ENCODE measurements around the gene SUGCT.

SUGCT gene

DNA sequence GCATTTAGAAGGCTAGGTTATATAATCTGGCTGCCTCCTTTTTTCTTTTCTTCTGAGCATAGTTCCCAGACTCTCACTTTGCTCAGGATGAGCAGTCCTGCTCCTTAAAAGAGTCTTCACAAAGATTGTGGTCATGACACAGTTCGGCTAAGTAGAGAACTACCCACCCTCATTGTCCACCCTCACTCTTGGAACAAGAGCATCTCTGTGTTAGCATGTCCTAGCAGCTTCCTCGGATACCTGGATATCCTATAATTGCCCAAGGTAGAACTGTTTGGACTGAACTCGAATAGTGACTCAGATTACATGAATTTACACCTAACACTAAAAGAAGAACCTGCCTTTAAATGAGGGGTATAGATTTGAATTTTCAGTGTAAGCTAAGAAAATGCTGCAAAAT lies 572.0 kb downstream of the SUGCT start:
- no peak for DNase-seq (ENCODE audit: low read depth in 1 of 2, low spot score in 1 of 2)

- no peak for DNase-seq (ENCODE audit: low read depth in 1 of 2, low spot score in 1 of 2)
These were observed 574.5 kb downstream of the SUGCT start for GRCh38 chr7:40709062-40709964.

- DNase-seq (ENCODE audit: low read depth in 1 of 2, low spot score in 1 of 2), result no peak
These were observed 576.9 kb downstream of the SUGCT start for GRCh38 chr7:40711706-40712105.

GRCh38 chr7:40714363-40715052 lies 579.7 kb downstream of the SUGCT start:
- no peak for DNase-seq (ENCODE audit: low read depth in 1 of 2, low spot score in 1 of 2)

- DNase-seq (ENCODE audit: low read depth in 1 of 2, low spot score in 1 of 2), result no peak
These were observed 580.2 kb downstream of the SUGCT start for GRCh38 chr7:40715053-40715430.

DNA sequence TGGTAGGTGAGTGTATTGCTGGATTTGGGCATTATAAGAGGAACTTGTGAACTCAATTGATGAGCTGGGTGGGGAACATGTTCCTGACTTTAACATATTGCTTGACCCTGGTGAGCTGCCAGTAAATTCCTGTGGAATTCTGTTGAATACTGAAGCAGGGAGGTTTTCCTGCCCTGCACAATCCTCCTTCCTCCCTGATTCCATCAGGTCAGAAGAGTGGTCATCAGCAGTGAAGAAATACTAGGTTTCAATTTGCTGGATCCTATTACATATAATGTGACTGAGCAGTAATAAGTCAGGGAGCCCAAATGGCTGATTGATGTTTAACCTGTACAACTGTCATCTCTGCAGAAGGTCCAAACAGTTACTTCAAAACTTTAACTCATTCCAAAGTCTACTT lies 581.2 kb downstream of the SUGCT start:
- no peak for DNase-seq (ENCODE audit: low read depth in 1 of 2, low spot score in 1 of 2)

DNA sequence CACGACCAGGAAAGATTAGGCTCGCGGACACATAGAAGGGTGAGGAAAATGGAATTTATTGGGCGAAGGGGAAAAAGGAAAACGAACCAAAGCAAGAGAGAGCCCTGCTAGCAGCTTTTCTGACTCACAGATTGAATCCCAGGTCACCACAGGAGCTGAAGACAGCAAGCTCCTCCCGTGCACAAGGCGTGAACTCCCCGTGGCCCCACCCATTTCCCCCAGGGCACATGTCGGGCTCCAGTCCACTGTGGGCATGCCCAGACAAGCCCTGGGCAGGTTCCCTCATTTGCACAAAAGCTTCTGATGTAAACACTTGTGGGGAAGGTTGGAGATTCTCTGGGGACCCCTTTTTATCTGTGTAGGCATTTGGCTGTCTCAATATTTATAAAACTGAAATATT lies 582.4 kb downstream of the SUGCT start:
- DNase-seq (ENCODE audit: low read depth in 1 of 2, low spot score in 1 of 2), result no peak

DNA sequence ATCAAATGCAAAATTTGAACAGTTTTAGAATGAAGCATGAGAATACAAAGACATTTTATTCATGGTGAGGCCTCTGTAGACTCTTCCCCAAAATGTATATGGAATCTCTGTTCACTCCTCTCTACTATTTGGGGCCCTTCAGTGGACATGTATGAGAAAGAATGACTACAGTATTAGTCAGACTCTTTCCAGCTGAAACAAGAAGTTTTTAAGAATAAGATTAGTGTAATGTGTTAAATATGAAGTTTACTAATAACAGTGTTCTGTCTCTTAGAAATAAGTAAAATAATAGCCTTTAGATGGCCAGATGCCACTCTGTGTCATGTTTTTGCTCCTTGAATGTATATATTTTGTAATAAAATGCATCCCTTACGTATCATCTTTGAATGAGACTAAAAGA lies 585.6 kb downstream of the SUGCT start:
- DNase-seq (ENCODE audit: low read depth in 1 of 2, low spot score in 1 of 2), result no peak

GRCh38 chr7:40721342-40721949 lies 586.6 kb downstream of the SUGCT start:
- no peak for DNase-seq (ENCODE audit: low read depth in 1 of 2, low spot score in 1 of 2)

DNA sequence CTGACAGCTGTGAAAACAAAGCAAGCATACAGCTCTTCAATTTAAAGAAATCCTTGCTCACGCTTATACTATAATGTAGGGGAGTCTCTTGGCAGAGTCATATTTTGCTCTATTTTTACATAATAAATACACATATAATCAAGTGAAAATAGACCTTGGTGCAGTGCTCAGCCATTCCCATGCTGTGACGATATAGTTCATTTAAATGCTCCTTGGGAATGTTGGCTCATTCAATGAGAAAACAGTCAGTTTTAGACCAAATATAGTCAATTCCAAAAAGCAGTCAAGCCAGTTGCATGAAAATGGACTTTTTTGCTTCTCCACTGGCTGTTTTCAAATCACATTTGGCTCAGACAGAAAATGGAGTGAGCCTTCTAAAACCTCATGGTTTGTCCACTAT lies 587.4 kb downstream of the SUGCT start:
- DNase-seq (ENCODE audit: low read depth in 1 of 2, low spot score in 1 of 2), result no peak

DNA sequence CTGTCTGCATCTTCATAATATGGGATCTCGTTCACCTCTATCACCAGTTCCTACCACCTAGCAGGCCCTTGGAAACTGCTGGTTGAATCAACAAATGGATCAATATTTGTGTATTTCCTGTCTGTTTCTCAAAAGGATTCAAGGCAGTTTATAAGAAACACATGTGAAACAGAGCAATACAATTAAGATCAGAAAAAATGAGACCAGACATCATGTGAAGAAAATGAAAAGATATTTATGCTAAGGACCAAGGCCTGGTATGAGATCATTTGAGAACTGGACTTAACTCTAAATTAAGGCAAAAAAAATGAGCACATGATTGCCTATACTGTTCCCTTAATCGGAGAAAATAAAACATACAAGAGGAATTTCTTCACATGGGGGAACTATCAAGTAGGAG lies 589.0 kb downstream of the SUGCT start:
- DNase-seq (ENCODE audit: low read depth in 1 of 2, low spot score in 1 of 2), result no peak

- no peak for DNase-seq (ENCODE audit: low read depth in 1 of 2, low spot score in 1 of 2)
These were observed 591.8 kb downstream of the SUGCT start for GRCh38 chr7:40726559-40726958.

- no peak for DNase-seq (ENCODE audit: low read depth in 1 of 2, low spot score in 1 of 2)
These were observed 598.3 kb downstream of the SUGCT start for GRCh38 chr7:40733114-40733513.

- no peak for DNase-seq (ENCODE audit: low read depth in 1 of 2, low spot score in 1 of 2)
These were observed 598.8 kb downstream of the SUGCT start for GRCh38 chr7:40733578-40733977.

DNA sequence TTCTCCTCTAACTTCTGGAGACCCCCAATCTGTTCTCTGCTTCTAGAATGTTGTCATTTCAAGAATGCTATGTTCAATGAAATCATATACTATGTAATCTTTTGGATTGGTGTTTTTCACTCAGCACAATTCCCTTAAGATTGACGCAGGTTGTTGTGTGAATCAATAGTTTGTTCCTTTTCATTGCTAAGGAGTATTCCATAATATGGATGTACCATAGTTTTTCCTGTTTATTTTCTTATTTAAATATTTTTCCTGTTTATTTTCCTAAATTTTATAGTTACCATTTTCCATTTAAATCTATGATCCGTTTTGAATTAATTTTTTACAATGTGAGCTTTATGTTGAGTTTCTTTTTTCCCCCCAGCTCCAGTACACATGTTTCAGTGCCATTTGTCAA lies 604.5 kb downstream of the SUGCT start:
- DNase-seq (ENCODE audit: low read depth in 1 of 2, low spot score in 1 of 2), result no peak

GRCh38 chr7:40742270-40742669 lies 607.5 kb downstream of the SUGCT start:
- DNase-seq (ENCODE audit: low read depth in 1 of 2, low spot score in 1 of 2), result no peak

- DNase-seq (ENCODE audit: low read depth in 1 of 2, low spot score in 1 of 2), result no peak
These were observed 612.2 kb downstream of the SUGCT start for GRCh38 chr7:40746841-40747556.

GRCh38 chr7:40747856-40748255 lies 613.1 kb downstream of the SUGCT start:
- no peak for DNase-seq (ENCODE audit: low read depth in 1 of 2, low spot score in 1 of 2)

DNA sequence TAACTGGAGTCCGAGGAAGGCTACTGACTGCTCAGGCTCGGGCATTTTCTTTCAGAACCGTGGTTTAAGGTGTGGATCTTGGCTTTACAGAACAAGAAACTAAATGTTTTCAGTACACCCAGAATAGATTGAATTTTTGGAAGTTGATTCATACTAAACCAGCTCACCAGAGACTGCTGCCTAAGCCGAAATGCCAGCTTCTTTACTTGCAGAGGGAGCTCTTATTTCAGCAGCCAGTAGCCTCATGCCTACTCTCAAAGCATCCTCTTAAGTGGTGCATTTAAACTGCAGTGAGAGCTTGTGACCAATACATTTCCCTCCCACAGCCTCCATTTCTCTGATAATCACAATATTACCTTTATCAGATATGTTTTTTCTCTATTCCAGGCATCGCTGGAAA lies 615.1 kb downstream of the SUGCT start:
- DNase-seq (ENCODE audit: low read depth in 1 of 2, low spot score in 1 of 2), result no peak

DNA sequence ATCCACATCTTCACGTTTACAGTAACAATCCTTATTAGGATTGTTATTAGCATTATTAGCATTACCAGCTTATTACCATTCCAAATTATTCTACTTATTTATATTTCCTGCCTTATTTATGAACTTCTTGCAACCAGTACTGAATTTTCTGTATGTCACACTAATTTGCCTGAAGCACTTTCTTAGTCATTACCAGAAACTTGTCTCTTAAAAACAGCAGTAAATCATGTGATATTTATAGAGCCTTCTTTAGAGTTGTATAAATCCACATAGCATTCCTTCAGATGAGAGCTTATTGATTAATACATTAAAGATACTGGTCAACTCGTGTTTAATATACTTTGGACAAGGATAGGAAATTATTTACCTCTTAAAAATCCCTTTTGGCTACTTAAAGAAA lies 618.6 kb downstream of the SUGCT start:
- DNase-seq (ENCODE audit: low read depth in 1 of 2, low spot score in 1 of 2), result no peak

DNA sequence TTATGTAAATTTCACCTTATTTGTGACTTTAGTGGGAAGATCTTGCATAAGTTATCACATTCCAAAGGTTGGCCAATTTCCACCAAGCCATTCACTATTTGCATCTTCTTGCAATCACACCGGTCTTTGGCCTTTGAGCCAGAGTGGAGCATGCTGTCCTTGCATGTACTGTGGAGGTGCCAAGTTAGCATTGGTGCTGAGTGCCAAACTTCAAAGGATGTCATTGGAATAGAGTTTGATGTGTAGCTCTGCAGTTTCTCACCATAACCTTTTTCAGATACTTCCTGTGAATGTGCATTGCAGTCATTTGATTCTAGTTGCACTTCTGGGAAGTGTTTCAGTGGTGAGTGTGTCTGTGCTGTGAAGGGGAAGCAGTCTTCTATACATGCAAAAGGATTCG lies 620.6 kb downstream of the SUGCT start:
- DNase-seq (ENCODE audit: low read depth in 1 of 2, low spot score in 1 of 2), result no peak

GRCh38 chr7:40757109-40757508 lies 622.3 kb downstream of the SUGCT start:
- no peak for DNase-seq (ENCODE audit: low read depth in 1 of 2, low spot score in 1 of 2)
